T-cell (primary cell): ENCODE measurements around the gene DUSP28. TPM values are rescaled to one million over a fixed set of nuclear protein-coding genes. Genes with fewer than 3 reads are reported as not detected.

Experiments
- ATAC-seq, 4 experiments: fragments of 200-7000 bp in 3 of 4; fragments of 150-1000 bp in 1 of 4; cut with Tn5 transposase; replicated peaks in 1 of 4; 1 replicate in 3 of 4; 2 replicates in 1 of 4; pipeline ENCODE4 v1.10.0; 2021; ENCODE audit warnings: moderate library complexity in 3 of 4, mild to moderate bottlenecking in 2 of 4, moderate number of reproducible peaks in 1 of 4
- CTCF ChIA-PET, 2 donors: fragments of 300-600 bp; sonication (Branson Sonifier 250); formaldehyde crosslinking; loops; one replicate each; lab custom pipeline; 2022; ENCODE audit warnings: antibody characterized with exemption in 2 of 2; lab: Charles Lee
- POLR2A ChIA-PET, 2 donors: fragments of 300-600 bp; sonication (Branson Sonifier 250); formaldehyde crosslinking; loops; one replicate each; lab custom pipeline; 2022; ENCODE audit warnings: antibody characterized with exemption in 2 of 2; lab: Charles Lee
- DNase-seq, 35 experiments: peaks; one replicate each; pipeline versions ENCODE4 v3.0.0 to v3.0.0-alpha.2; 2013 to 2023
- H3K27ac ChIP-seq: one replicate; pipeline ENCODE4 v1.5.1; 2013; ENCODE audit warnings: low read length
- H3K27me3 ChIP-seq, 2 experiments: replicated peaks in 1 of 2; 1 replicate in 1 of 2; 2 replicates in 1 of 2; pipeline versions ENCODE4 v1.6.1 to v1.7.0; 2013; ENCODE audit warnings: low read length in 1 of 2, mixed read lengths in 1 of 2; ENCODE audit not compliant: control insufficient read depth in 2 of 2, insufficient read depth in 2 of 2; ENCODE audit errors: extremely low read depth in 1 of 2
- H3K36me3 ChIP-seq, 2 donors: 1 replicate in 1 of 2; 2 replicates in 1 of 2; pipeline versions ENCODE4 v1.6.1 to v1.7.0; 2013; ENCODE audit warnings: low read length in 1 of 2; ENCODE audit not compliant: control insufficient read depth in 2 of 2, insufficient read depth in 1 of 2; ENCODE audit errors: extremely low read depth in 1 of 2
- H3K4me1 ChIP-seq, 2 experiments: 1 replicate in 1 of 2; 2 replicates in 1 of 2; pipeline versions ENCODE4 v1.6.1 to v1.7.0; 2013; ENCODE audit warnings: low read length in 2 of 2, mixed read lengths in 1 of 2; ENCODE audit not compliant: insufficient read depth in 2 of 2, control insufficient read depth in 1 of 2; ENCODE audit errors: extremely low read depth in 1 of 2
- H3K4me3 ChIP-seq, 2 donors: 1 replicate in 1 of 2; 2 replicates in 1 of 2; pipeline versions ENCODE4 v1.5.1 to v1.7.0; 2013; ENCODE audit warnings: mild to moderate bottlenecking in 2 of 2, low read length in 1 of 2, moderate library complexity in 1 of 2; ENCODE audit not compliant: control insufficient read depth in 1 of 2; ENCODE audit errors: extremely low read depth in 1 of 2
- H3K9me3 ChIP-seq: 2 replicates; pipeline ENCODE4 v1.7.0; 2013
- H3K27ac Mint-ChIP-seq, 2 donors: one replicate each; pipeline ENCODE4 v1.8.0; 2020 to 2021; ENCODE audit warnings: mild to moderate bottlenecking in 2 of 2, mixed read lengths in 2 of 2
- H3K27me3 Mint-ChIP-seq, 2 donors: one replicate each; pipeline ENCODE4 v1.8.0; 2021 to 2022; ENCODE audit warnings: mixed read lengths in 2 of 2
- H3K36me3 Mint-ChIP-seq: one replicate; pipeline ENCODE4 v1.8.0; 2021; ENCODE audit warnings: mixed read lengths
- H3K4me1 Mint-ChIP-seq, 3 donors: one replicate each; pipeline ENCODE4 v1.8.0; 2020 to 2022; ENCODE audit warnings: mixed read lengths in 3 of 3, mild to moderate bottlenecking in 1 of 3
- H3K4me3 Mint-ChIP-seq, 3 donors: one replicate each; pipeline ENCODE4 v1.8.0; 2020 to 2022; ENCODE audit warnings: mild to moderate bottlenecking in 3 of 3, mixed read lengths in 3 of 3, moderate library complexity in 3 of 3
- H3K9me3 Mint-ChIP-seq, 3 donors: one replicate each; pipeline ENCODE4 v1.8.0; 2020 to 2022; ENCODE audit warnings: mixed read lengths in 3 of 3
- WGBS: methylation state at CpG from one replicate; pipeline ENCODE4 v1.1.5; 2013; ENCODE audit warnings: missing lambda C conversion rate; ENCODE audit not compliant: insufficient coverage; 5-methylcytosine and 5-hydroxymethylcytosine counted together
- total RNA-seq, 35 experiments: library from RNA in 6 of 35; stranded (reverse) in 6 of 35; fragments of 120-200 nt in 1 of 35; gene quantifications; one replicate each; pipeline versions ENCODE4 v1.2.1 to v1.2.4 and lab custom pipeline; 2013 to 2026

The DUSP28 gene
- total RNA-seq, 5 donors from 2014 or later (not counting 1 experiment from before 2014, with no cell fraction given): 11.0 to 17.3 (median 15.4) TPM

GRCh38 chr2:240566203-240567136, 6.3 kb downstream of the DUSP28 start:
- H3K36me3 Mint-ChIP-seq: peaks cover 9% of the 10 kb centered on the region
- ChIA-PET POLR2A (interaction anchor here in 1 of 2 donors (2.4 kb wide), 1 partner anchor 20 kb away, joined by 15 read pairs; the partner anchor contains the start of gene CAPN10), CTCF (interaction anchor here (1.0 to 4.5 kb wide), 9 partner anchors 9 to 138 kb away, joined by 3 to 51 read pairs (median 8); partner anchors contain the start of genes CAPN10 (in 2 of the 2), ANKMY1 (in 1 of the 2) and GPR35 (in 1 of the 2))
- peak; percentile 64 to 73 (median 67) for ATAC-seq
- H3K27me3 ChIP-seq: peaks cover 0 to 2% of the 10 kb centered on the region in 2 experiments
- peaks cover 0 to 22% of the 10 kb centered on the region in 2 donors for H3K36me3 ChIP-seq
- H3K9me3 ChIP-seq: no peaks in the 10 kb centered on the region
- no peaks in the 10 kb centered on the region for H3K27me3 Mint-ChIP-seq
- peak; percentile 86 to 97 (median 93) for DNase-seq
- peaks cover 50 to 88% of the 10 kb centered on the region in 2 experiments for H3K4me1 ChIP-seq
- H3K4me1 Mint-ChIP-seq: peaks cover 75 to 80% (median 76%) of the 10 kb centered on the region in 3 donors
- peak overlapping the region; percentile 87 to 91 (median 91) for H3K4me3 Mint-ChIP-seq
- H3K27ac ChIP-seq: peak overlapping the region; percentile 94
- 7% methylated on average over 35 of the region's 53 CpGs for WGBS
- peak overlapping the region; percentile 82 to 83 for H3K4me3 ChIP-seq
- no peaks in the 10 kb centered on the region for H3K9me3 Mint-ChIP-seq
- H3K27ac Mint-ChIP-seq: peak overlapping the region; percentile 98 to 99

GRCh38 chr2:240567137-240567871, 7.1 kb downstream of the DUSP28 start:
- WGBS: 14% methylated on average over 24 of the region's 26 CpGs
- peak overlapping the region; percentile 83 for H3K27ac ChIP-seq
- H3K4me1 Mint-ChIP-seq: peaks cover 69 to 79% (median 75%) of the 10 kb centered on the region in 3 donors
- CTCF ChIA-PET: interaction anchor here in 1 of 2 donors (1.0 to 4.5 kb wide), 5 partner anchors 13 to 137 kb away, joined by 3 to 51 read pairs (median 31); partner anchors contain the start of gene CAPN10
- H3K27me3 ChIP-seq: peaks cover 0 to 2% of the 10 kb centered on the region in 2 experiments
- H3K4me1 ChIP-seq: peaks cover 46 to 88% of the 10 kb centered on the region in 2 experiments
- DNase-seq (peak in 11 of 35 experiments; percentile 28 to 66 (median 39)), ATAC-seq (no peak)
- peaks cover 5% of the 10 kb centered on the region for H3K36me3 Mint-ChIP-seq
- H3K27me3 Mint-ChIP-seq: no peaks in the 10 kb centered on the region
- peak overlapping the region; percentile 82 to 83 for H3K4me3 ChIP-seq
- peak overlapping the region; percentile 95 to 96 for H3K27ac Mint-ChIP-seq
- peaks cover 7 to 29% of the 10 kb centered on the region in 2 donors for H3K36me3 ChIP-seq
- POLR2A ChIA-PET: no interaction called here
- no peaks in the 10 kb centered on the region for H3K9me3 ChIP-seq
- H3K9me3 Mint-ChIP-seq: no peaks in the 10 kb centered on the region
- peak overlapping the region; percentile 87 to 91 (median 91) for H3K4me3 Mint-ChIP-seq

- peak within 1 kb of the TSS; percentile 95 to 96 for H3K27ac Mint-ChIP-seq
- POLR2A ChIA-PET: no interaction called here
- H3K4me3 ChIP-seq: peak within 1 kb of the TSS; percentile 82 to 83
- peaks cover 0 to 2% of the 10 kb centered on the region in 2 experiments for H3K27me3 ChIP-seq
- H3K36me3 Mint-ChIP-seq: peaks cover 5% of the 10 kb centered on the region
- no peaks in the 10 kb centered on the region for H3K9me3 Mint-ChIP-seq
- H3K4me1 Mint-ChIP-seq: peaks cover 68 to 72% (median 68%) of the 10 kb centered on the region in 3 donors
- peak in 31 of 35 experiments; percentile 32 to 83 (median 43) for DNase-seq
- peaks cover 8 to 28% of the 10 kb centered on the region in 2 donors for H3K36me3 ChIP-seq
- no peaks in the 10 kb centered on the region for H3K27me3 Mint-ChIP-seq
- peaks cover 46 to 87% of the 10 kb centered on the region in 2 experiments for H3K4me1 ChIP-seq
- no peaks in the 10 kb centered on the region for H3K9me3 ChIP-seq
- CTCF ChIA-PET: interaction anchor here (0.5 to 4.5 kb wide), 6 partner anchors 12 to 54 kb away, joined by 3 to 51 read pairs (median 4); partner anchors contain the start of gene CAPN10 (in 1 of the 2)
- H3K27ac ChIP-seq: peak within 1 kb of the TSS; percentile 83
- under 1% methylated on average over 106 of the region's 106 CpGs for WGBS
- H3K4me3 Mint-ChIP-seq: peak within 1 kb of the TSS; percentile 87 to 91 (median 91)
- peak; percentile 37 to 44 (median 40) for ATAC-seq
Measured at GRCh38 chr2:240567872-240568677, 7.9 kb downstream of the DUSP28 start, which contains the start of gene RNPEPL1. RNPEPL1 (plus strand) TSS chr2:240568484; CDS start chr2:240568587, 103 bp downstream.

- H3K4me3 ChIP-seq: peak overlapping the region; percentile 69 to 78
- DNase-seq (peak; percentile 36 to 88 (median 63)), ATAC-seq (peak; percentile 8 to 17 (median 9))
- H3K4me3 Mint-ChIP-seq: peak overlapping the region; percentile 79 to 88 (median 80)
- H3K9me3 ChIP-seq: no peaks in the 10 kb centered on the region
- peaks cover 8 to 36% of the 10 kb centered on the region in 2 donors for H3K36me3 ChIP-seq
- peak overlapping the region; percentile 70 to 79 for H3K27ac Mint-ChIP-seq
- 1% methylated on average over 91 of the region's 93 CpGs for WGBS
- no peaks in the 10 kb centered on the region for H3K9me3 Mint-ChIP-seq
- no peaks in the 10 kb centered on the region for H3K27me3 Mint-ChIP-seq
- H3K36me3 Mint-ChIP-seq: peaks cover 2% of the 10 kb centered on the region
- peaks cover 60 to 64% (median 61%) of the 10 kb centered on the region in 3 donors for H3K4me1 Mint-ChIP-seq
- peak overlapping the region; percentile 47 for H3K27ac ChIP-seq
- peaks cover 46 to 79% of the 10 kb centered on the region in 2 experiments for H3K4me1 ChIP-seq
- POLR2A ChIA-PET: no interaction called here
- H3K27me3 ChIP-seq: peaks cover 0 to 2% of the 10 kb centered on the region in 2 experiments
- CTCF ChIA-PET: interaction anchor here (0.5 to 1.1 kb wide), 6 partner anchors 11 to 60 kb away, joined by 3 to 5 read pairs (median 4); partner anchors contain the start of gene CAPN10 (in 1 of the 2)
Measured at GRCh38 chr2:240568678-240569522, 8.7 kb downstream of the DUSP28 start.
